Erythroblast (primary cell): Measurements from ENCODE around the gene ISG20.
"Not testable (repeated sequence)": the region's sequence is repeated elsewhere in the genome, so short reads cannot be mapped to it uniquely, and the experiment has no call there.

Experiments used
- DNase-seq, 2 experiments: peaks; one replicate each; lab custom pipeline; 2025; lab: John Stamatoyannopoulos, UW
- GATA1 ChIP-seq: IDR thresholded peaks from 2 replicates; pipeline ENCODE4 v1.6.1; 2011; ENCODE audit warnings: low read depth, mild to moderate bottlenecking, control low read depth, low read length, moderate library complexity
- POLR2A ChIP-seq: IDR thresholded peaks from 2 replicates; pipeline ENCODE4 v1.6.1; 2011; ENCODE audit warnings: mild to moderate bottlenecking, low read length

ISG20 gene

GRCh38 chr15:88624156-88624970 is 14.5 kb upstream of the ISG20 start:
- no peak for TF ChIP-seq GATA1
- TF ChIP-seq POLR2A: no peak
- peak; percentile 60 to 75 for DNase-seq

GRCh38 chr15:88624971-88625490 is 13.8 kb upstream of the ISG20 start:
- TF ChIP-seq POLR2A (no peak), GATA1 (no peak)

DNA sequence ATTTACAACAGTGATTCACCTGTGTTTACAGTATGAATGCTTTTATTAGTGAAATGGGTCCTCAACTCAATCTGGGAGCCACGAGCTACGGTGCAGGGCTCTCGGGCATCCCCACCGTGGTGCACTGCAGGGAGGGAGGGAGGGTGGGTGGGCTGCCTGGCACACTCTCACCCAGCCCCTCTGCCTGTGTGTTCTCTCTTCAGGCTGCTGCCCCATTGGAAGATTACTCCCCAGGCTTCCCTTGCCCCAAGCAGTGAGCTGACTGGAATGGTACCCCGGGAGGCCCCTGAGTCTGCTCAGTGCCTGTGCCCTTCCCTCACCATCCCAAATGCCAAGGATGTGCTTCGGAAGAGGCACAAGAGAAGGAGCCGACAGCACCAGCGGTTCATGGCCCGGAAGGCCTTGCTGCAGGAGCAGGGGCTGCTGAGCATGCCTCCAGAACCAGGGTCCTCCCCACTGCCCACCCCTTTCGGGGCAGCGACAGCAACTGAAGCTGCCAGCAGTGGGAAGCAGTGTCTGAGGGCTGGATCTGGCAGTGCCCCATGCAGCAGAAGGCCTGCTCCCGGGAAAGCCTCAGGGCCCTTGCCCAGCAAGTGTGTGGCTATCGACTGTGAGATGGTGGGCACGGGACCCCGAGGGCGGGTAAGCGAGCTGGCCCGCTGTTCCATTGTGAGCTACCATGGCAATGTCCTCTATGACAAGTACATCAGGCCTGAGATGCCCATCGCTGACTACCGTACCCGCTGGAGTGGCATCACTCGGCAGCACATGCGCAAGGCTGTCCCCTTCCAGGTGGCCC is 12.7 kb upstream of the ISG20 start:
- DNase-seq: no peak
- TF ChIP-seq GATA1 (no peak), POLR2A (no peak)

More at GRCh38 chr15:88624971-88625490, 13.8 kb upstream of the ISG20 start:
- peak in 1 of 2 experiments; percentile 21 for DNase-seq

GRCh38 chr15:88627463-88627862 is 11.4 kb upstream of the ISG20 start:
- peak; percentile 39 to 41 for DNase-seq
- TF ChIP-seq GATA1 (no peak), POLR2A (no peak)

GRCh38 chr15:88628018-88628654 is 10.7 kb upstream of the ISG20 start:
- peak; percentile 90 to 98 for DNase-seq
- peak; percentile 57 for TF ChIP-seq POLR2A
- TF ChIP-seq GATA1: peak; percentile 63

- no peak for TF ChIP-seq GATA1
- no peak for TF ChIP-seq POLR2A
- DNase-seq: no peak
Measured at GRCh38 chr15:88629071-88629470, 9.7 kb upstream of the ISG20 start.

DNA sequence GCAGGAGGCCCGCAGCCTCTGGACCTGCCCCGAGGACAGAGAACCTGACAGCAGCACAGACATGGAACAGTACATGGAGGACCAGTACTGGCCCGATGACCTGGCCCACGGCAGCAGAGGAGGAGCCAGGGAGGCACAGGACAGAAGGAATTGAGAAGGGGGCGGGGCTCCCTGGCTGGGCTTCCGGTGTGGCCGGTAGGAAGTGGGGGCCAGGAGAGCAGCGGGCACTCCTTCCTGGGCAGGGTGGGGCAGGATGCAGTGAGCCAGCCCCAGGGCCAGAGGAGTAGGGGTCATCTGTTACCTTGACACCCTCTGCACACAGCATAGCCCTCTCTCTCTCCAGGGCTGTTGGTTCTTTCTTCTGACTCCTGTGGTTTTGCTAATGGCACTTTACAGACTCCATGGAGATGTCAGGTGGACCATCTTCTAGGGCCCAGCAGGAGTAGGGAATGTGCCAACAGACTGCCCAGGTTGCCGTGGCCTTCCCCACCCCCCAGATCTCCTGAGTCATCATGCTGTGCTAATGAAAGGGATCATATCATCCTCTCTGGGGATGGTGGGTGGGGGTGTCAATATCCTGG is 8.6 kb upstream of the ISG20 start:
- DNase-seq: peak; percentile 22 to 52
- TF ChIP-seq POLR2A (no peak), GATA1 (no peak)

DNA sequence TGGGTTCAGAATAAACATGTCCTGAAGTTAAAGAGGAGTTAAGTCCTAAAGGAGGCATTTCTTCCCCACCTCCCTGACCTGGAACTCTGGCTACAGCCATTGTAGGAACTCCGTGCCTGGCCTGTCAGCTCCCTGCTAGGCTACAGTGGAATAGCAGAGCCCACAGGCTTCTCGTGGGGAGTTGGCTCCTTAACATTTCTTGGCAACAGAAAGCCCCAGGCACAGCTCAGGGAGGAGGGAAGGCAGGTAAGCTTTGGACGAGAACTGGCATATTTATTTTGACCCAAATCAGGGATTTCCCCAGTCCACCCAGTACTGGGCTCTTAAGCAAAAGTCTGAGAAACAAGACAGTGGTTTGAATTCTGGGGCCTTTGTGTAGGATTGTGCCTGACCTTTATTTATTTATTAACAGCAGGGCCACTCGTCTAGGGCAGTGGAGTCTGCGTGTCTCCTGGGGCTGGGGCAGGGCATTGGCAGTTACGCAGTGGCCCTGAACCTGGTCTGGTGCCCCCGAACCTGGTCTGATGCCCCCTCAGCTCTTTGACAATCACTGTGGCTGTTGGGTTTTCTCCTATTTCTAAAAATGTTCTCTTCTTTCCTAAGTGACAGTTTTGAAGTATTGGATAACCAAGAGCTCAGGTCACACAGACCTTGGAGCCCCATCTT is 7.9 kb upstream of the ISG20 start:
- no peak for DNase-seq
- TF ChIP-seq POLR2A: no peak

- no peak for DNase-seq
- peak; percentile 2 for TF ChIP-seq POLR2A
- TF ChIP-seq GATA1: no peak
Measured at GRCh38 chr15:88631464-88632028, 7.3 kb upstream of the ISG20 start.

DNA sequence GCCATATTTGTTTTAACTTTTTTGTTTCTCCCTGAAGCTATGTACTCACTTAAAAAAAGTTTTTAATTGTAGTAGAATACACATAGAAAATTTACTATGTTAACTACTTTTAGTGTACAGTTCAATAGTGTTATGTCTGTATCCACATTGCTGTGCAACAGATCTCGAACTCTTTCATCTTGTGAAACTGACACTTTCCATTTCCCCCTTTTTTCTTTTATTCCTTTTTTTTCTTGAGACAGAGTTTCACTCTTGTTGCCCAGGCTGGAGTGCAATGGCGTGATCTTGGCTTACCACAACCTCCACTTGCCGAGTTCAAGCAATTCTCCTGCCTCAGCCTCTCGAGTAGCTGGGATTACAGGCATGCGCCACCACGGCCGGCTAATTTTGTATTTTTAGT is 6.0 kb upstream of the ISG20 start:
- DNase-seq: not testable (repeated sequence)

DNA sequence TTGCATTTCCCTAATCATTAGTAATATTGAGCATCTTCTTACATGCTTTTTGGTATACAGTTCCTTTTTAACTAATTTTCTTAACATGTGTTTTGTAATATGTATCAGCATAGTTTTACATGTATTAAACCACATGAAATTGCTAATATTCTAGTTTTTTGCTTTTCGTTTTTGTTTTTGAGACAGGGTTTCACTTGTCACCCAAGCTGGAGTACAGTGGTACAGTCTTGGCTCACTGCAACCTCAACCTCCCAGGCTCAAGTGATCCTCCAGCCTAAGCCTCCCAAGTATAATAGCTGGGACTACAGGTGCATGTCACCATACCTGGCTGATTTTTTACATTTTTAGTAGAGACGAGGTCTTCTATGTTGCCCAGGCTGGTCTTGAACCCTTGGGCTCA is 4.4 kb upstream of the ISG20 start:
- TF ChIP-seq POLR2A: no peak
- TF ChIP-seq GATA1: no peak
- no peak for DNase-seq

GRCh38 chr15:88635318-88635717 is 3.5 kb upstream of the ISG20 start:
- no peak for TF ChIP-seq GATA1
- no peak for TF ChIP-seq POLR2A
- DNase-seq: no peak

DNA sequence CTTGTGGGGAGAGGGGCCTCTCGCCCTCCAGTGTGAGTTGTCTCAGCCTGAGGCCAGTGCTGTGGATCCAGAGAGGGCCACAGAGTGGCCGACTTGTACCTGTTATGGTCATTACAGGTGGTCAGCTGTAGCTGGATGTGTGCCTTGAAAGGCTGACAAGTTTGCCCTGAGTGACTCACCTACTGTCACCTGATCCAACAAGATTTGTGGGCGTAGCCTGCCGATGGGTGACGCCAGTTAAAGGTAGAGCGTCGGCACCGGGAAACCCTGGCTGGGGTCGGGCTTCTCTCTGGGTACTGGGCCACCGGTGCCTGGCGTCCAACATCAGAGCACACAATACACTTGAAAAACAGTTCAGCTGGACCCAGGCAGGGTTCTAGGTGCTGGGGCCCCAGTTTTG is 2.8 kb upstream of the ISG20 start:
- peak in 1 of 2 experiments; percentile 23 for DNase-seq
- TF ChIP-seq GATA1: no peak
- no peak for TF ChIP-seq POLR2A
